Measurements from ENCODE around the gene NPAS1.

Gene NPAS1

GRCh38 chr19:46983097-46983496 is 36.5 kb upstream of the NPAS1 start:
- TF ChIP-seq, protein P1, sequence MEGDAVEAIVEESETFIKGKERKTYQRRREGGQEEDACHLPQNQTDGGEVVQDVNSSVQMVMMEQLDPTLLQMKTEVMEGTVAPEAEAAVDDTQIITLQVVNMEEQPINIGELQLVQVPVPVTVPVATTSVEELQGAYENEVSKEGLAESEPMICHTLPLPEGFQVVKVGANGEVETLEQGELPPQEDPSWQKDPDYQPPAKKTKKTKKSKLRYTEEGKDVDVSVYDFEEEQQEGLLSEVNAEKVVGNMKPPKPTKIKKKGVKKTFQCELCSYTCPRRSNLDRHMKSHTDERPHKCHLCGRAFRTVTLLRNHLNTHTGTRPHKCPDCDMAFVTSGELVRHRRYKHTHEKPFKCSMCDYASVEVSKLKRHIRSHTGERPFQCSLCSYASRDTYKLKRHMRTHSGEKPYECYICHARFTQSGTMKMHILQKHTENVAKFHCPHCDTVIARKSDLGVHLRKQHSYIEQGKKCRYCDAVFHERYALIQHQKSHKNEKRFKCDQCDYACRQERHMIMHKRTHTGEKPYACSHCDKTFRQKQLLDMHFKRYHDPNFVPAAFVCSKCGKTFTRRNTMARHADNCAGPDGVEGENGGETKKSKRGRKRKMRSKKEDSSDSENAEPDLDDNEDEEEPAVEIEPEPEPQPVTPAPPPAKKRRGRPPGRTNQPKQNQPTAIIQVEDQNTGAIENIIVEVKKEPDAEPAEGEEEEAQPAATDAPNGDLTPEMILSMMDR (IDR thresholded peaks at IDR 0.05; ENCODE audit: low read length, missing control alignments), result no peak
- no peak overlapping the region for H3K4me3 ChIP-seq (replicated peaks; ENCODE audit: low read depth, low read length)
- DNase-seq (ENCODE audit: low read depth), result no peak

DNA sequence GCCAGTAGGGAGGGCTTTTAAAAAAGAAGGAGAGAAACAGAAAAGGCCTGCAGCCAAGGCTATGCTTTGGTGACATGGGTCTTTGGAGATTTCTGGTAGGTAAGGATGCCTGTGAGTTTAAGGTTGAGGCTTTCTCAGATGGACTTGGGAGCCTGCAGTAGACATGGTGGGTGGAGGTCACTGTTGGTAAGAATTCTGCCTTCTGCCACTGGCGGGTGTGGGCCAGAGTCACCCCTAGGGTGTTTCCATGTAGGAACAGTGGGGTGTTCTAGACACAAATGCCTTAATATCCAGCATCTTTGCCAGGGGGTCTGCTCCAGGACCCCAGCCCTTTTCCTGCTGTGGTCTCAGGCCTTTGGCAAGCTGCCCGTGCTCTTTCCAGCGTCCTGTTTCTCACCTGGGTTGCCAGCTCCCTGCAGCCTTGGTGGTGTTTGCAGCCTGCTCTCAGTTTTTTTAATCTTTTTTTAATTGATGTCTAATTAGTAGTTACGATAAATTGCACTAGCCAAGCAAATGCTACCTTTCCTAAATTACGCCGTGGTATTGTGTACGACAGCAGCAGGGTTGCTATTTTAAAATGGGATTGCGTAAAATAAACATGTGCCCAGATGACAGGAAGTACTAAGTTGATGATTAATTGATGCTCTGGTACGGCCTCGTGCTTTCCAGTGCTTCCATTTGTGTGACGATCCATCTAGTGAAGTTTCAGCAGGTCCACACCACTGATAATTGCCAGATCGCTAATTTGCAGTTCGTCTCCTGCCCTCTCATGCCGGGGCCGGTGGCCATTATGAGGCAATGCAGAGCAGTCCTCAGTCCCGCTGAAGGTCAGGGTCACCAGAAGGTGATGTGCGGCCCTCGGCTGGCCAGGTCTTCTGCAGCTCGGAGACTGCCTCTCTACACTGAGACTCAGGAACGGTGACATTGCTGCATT is 35.3 kb upstream of the NPAS1 start:
- TF ChIP-seq, protein P1 (IDR thresholded peaks at IDR 0.05; ENCODE audit: low read length, missing control alignments), result no peak
- peak; percentile 91 for DNase-seq (ENCODE audit: low read depth)
- H3K4me3 ChIP-seq (replicated peaks; ENCODE audit: low read depth, low read length), result no peak overlapping the region

DNA sequence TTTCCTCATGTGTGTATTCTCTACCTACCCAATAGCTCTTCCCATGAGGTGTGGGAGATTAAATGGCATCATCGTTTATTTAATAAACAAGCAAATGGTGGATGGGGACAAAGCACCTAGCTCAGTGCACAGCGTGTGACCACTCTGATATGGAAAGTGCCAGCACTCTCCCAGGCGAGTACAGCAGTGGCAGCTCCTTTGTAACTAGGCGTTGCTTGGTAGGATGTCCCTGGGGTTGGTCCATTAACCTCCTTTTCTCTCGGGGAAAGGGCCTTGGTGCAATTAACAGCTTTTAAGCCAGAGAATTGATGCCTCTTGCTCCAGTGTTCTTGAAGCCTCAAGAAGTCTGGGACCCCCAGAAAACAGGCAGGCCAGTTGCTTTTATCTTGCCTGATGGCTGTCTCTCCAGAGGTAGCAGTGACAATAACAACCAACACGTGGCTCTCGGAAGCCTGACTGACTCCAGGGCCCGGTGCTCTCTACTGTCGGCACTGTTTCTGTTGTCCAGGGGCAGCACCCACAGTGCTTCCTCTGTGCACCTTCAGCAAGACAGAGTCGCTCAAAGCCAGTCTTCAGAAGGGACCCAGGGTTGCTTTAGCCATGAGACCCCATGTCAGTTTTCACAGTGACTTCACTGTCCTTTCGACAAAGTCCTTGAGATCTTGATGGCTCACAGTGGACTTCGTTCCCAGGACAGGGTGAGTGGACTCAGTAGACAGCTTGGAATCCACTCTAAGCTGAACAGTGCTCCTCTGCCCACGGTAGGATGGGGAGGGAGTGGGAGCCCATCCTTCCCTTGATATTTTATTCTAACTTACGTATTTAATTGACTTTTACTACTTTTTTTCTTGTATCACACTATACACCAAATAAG is 33.9 kb upstream of the NPAS1 start:
- TF ChIP-seq, protein P1 (IDR thresholded peaks at IDR 0.05; ENCODE audit: low read length, missing control alignments), result no peak
- no peak for DNase-seq (ENCODE audit: low read depth)
- no peak overlapping the region for H3K4me3 ChIP-seq (replicated peaks; ENCODE audit: low read depth, low read length)

DNA sequence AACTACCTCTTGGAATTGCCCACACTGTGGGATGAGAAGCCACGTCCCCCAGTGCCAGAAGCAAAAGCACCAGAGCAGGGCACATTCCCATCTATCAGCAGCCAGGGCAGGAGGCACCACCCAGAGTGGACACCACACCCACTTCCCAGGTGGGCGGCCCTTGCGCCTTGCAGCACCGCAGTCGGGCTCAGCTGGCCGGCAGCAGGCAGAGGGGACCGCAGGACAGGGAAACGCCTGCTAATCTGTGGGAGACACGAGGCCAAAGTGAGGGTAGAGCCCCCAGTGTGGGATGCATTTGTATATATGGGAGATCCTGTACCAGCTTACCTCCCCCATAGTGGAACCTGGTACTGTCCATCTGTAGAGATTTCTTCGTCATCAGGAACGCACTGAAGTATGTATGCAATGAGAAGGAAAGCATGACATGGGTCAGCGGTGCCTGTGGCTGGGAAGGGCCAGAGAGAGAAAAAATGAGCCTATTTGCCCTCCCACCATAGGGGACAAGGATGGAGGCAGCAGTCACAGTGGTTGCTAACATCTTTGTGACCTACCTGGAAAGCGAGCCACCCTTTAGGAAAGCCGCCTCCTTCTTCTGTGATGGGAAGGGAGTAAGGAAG is 30.9 kb upstream of the NPAS1 start:
- no peak for DNase-seq (ENCODE audit: low read depth)
- TF ChIP-seq, protein P1 (IDR thresholded peaks at IDR 0.05; ENCODE audit: low read length, missing control alignments), result no peak

DNA sequence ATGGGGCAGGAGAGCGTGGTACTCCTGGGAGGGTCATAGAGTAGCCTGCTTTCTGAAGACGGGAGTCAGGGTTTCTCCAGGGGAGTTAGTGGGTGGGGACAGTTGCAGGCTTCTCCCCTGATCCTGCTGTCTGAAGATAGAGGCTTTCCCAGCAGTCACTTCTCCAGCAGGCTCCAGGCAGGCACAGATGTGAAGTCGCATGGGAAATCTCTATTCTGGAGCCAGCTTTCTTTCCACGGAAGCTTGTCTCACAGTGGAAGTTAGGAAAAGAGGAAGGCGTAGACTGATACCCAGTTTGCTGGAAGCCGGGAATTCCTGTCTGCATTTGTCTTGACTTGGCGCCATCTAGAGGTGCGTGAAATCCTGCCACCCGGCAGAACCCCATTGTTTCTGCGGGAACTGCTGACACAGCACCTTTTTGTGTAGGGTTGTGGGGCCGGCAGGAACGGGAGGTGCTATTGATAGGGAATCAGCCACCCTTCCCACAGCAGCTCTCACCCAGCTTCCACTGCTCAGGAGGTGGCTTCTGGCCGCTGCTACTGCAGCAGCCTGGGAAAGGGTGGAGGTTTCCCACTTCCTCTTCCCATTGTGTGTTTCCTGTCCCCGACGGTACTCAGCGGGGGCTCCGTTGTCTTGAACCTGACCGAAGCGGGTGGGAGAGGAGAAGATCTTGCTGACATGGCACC is 28.5 kb upstream of the NPAS1 start:
- peak; percentile 92 for DNase-seq (ENCODE audit: low read depth)
- H3K4me3 ChIP-seq (replicated peaks; ENCODE audit: low read depth, low read length), result no peak overlapping the region
- TF ChIP-seq, protein P1 (IDR thresholded peaks at IDR 0.05; ENCODE audit: low read length, missing control alignments), result peak; percentile 88

More for the DNA sequence above, 30.9 kb upstream of the NPAS1 start:
- H3K4me3 ChIP-seq (replicated peaks; ENCODE audit: low read depth, low read length), result no peak overlapping the region

Data from fibroblast of pulmonary artery (primary cell).